NCI-H1694 treated with DMSO at 0.1 percent for 48 hours (cell line): ENCODE data around the gene LTB4R.

Experiments
- DNase-seq: peaks from one replicate; lab custom pipeline; 2025; lab: John Stamatoyannopoulos, UW

The LTB4R gene

DNA sequence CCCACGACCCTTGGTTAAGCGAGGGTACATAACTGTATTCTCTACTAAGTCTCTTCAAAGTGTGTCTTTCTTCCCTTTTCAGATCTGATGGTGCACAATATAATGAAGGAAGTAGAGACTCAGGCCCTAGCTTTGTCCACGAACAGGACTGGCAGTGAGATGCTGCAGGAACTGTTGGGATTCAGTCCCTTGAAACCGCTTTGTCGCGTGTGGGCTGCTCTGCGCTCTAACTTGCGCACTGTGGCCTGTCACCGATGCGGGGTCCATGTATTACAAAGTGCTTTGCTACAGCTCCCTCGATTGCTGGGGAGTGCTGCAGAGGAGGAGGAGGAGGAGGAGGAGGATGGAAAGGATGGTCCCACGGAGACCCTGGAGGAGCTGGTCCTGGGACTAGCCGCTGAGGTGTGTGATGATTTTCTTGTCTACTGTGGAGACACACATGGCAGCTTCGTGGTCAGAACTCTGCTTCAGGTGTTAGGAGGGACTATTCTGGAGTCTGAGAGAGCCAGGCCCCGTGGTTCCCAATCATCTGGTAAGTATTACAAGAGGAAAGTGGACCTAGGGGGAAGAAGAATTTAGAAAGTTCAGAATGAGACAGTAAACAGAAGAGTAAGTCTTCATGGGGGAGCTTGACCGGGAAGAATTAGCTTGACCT, 10.8 kb upstream of the LTB4R start:
- no peak for DNase-seq

DNA sequence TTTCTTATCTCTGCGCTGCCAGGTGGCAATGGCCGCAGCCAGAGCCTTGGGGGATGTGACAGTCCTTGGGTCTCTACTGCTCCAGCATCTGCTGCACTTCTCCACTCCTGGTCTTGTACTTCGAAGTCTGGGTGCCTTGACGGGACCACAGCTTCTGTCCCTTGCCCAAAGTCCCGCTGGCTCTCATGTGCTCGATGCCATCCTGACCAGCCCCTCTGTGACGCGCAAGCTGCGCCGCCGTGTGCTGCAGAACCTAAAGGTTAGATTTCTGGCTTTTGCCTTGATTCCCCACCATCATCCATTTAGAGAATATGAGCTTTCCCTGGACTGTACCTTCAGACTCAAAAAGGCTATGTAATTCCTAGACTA, 7.3 kb upstream of the LTB4R start:
- DNase-seq = no peak

DNA sequence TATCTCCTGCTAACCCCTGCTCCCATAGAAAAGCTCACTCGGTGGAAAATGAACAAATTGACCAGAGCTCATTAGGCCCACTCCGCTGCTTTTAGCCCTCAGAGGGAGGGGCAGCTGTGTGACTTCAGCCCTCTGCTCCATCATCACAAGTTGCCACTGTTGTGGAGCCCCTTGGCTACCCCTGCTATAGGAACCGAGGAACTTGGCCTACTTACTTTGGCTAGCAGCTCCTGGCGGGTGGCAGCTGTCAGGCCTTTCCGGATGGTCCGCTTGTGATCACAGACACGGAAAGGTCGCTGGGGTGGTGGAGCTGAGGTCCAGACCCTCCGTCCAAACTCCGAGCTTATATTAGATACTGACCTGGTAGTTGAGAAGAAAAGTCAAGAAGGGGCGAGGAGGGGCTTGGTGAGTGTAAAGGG, 4.1 kb upstream of the LTB4R start:
- no peak for DNase-seq

DNA sequence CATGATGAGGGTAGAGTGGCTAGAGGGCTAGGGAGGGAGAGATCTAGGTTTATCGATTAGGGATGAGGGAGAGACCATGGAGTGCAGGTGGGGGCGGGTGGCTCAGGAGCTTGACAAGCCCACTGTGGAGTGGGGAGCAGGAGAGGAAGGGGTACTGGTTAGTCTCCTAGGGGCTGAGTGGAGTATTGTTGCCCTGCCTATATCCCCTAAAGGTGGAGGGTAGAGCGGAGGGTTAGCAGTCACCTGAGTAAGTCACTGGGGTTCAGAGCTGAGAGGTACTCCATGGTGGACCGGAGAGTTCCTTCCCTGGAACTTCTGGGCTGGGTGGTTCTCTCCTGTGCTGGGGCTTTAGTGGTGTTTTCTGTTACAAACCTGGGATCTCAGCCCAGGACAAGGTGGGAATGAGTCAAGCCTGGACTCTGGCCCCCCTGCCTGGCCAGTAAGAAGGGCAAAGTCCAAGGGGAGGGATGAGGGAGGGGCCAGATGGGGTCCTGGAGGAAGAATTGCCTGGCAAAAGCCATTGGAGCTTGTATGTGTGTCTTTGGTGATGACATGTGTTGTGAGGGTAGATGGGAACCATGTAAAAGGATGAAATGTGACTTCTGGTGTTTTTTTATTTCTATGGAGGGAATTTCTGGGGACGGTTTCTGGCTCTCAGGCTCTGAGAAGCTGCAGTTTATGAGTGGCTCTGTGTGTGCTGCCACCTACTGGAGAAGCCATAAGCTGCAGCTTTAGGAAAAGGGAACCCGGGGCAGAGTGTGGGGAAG, 3.5 kb upstream of the LTB4R start, which contains the start of gene CIDEB:
Gene CIDEB (minus strand): TSS at position 403 of the 767 bp plus-strand sequence. CDS start 119 bp downstream, at position 284.
- DNase-seq = peak; percentile 51

DNA sequence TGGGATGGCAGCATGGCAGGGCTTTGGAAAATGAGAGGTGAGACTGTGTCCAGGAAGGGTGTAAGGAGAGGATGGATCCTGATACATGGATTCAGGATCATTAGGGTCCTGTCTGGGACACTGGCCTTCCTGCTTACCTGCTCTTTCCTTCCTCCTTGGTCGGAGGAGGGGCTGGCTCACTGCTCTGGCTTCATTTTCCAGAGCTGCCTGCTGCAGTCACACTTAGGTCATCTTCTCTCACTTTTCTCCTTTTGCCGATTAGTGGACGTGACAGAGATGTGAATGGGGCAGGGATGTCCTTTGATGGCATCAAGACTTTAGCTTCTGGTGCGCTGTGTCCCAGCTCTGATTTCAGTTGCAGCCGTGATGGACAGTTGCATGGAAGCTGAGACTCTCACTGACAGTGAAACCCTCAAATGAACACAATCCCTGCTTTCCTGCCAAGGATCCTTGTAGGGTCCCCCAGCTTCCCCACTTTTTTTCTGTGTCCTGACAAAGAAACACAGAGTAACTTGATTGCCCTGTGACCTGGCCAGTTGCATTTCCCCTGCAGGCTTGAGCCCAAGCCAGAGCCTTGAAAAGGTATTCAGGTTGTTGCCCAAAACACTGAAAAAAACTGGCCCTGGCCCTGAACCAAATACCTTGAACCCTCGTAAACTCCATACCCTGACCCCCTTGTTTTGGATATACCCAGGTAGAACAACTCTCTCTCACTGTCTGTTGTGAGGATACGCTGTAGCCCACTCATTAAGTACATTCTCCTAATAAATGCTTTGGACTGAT, 2.8 kb upstream of the LTB4R start:
- no peak for DNase-seq

DNA sequence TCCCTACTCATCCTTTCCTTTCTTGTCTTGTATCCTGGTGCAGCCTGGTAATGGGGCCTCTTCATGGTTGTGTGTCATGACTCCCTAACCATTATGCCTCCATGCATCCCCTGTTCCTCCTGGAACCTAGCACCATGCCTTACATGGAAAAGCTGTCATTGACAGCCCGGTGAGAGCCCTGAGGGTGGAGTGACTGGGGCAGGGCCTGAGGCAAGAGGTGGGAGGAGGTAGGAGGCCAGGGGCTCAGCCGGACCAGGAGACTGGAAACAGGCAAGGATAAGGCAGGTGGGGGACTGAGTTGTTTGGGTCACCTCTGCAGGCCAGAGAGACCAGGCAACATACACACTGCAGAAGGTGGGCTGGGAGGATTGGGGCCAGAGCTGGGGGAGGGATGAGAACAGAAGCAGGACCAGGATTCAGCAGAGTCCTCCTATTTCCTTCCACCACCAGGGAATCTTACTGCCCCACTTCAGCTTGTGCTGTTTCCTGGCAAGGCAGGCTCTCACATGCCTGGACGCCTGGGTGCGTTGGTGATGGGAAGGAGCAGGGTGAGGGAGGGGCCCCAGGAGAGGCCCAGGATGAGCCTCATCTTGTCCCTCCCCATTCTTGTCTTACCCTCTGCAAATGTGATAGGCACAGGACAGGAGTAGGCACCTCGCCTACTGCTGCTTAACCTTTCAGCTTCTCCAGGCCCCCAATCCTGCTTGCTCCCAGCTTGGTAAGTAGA, 1.6 kb upstream of the LTB4R start, which contains the start of gene LTB4R2:
Gene LTB4R2 (plus strand): TSS at position 603 of the 727 bp plus-strand sequence. CDS start 525 bp downstream, outside the sequence.
- DNase-seq = no peak

- DNase-seq = no peak
Measured at GRCh38 chr14:24310265-24310645, 1.0 kb upstream of the LTB4R start.

- DNase-seq = no peak
Measured at GRCh38 chr14:24311837-24312615, 724 bp downstream of the LTB4R start.

DNA sequence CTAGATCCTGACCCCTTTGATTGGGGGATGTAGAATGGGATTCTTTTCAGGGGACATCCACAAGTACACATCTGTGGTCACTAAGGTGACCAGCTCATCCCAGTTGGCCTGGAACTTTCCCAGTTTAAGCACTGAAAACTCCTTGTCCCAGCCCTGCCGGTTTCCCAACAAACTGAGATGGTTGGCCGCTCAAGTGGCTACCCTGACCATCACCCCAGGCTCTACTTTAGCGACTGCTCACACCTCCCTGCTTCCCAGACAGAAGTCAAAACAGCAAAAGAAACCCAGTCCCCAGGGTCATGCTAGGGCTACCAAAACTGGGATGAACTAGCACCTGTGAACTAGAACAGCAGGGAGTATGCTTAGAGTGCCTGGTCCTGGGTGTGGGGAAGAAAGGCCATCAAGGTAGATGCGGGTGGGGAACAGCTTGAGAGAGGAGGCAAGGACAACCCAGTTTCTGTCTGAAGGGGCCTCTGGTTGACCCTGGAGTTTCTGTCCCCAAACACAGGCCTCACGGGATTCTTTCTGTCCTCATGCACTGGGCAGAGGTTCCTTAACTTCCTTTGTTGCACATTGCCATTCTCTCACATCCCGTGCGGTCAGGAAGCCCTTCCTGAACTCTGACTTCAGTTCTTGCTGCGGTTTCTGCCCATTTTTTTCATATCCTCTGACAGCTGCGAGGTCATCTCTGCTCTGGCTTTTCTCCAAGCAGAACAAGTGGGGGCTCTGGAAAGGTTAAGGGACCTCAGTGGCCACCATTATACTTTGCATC, 1.6 kb downstream of the LTB4R start:
- no peak for DNase-seq

DNA sequence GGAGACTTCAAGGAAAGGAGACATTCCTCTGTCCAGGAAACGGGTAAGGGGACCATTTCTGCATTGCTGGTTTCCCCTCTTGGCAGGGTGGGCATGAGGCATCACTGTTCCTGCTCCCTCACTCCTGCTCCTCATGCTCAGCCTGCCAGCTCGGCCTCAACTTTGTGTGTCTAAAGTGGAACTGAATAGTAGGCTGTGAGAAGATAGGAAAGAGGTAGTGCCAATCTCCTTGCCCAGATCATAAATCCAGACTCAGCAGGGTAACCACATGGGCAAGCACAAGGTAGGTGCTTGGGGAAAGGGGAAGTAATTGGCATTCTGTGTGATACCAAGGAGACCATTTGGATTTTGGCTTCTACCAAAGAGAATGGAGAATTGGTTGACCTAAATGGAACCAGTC, 2.6 kb downstream of the LTB4R start:
- DNase-seq = no peak

- DNase-seq = no peak
Measured at GRCh38 chr14:24314377-24315193, 3.3 kb downstream of the LTB4R start.

DNA sequence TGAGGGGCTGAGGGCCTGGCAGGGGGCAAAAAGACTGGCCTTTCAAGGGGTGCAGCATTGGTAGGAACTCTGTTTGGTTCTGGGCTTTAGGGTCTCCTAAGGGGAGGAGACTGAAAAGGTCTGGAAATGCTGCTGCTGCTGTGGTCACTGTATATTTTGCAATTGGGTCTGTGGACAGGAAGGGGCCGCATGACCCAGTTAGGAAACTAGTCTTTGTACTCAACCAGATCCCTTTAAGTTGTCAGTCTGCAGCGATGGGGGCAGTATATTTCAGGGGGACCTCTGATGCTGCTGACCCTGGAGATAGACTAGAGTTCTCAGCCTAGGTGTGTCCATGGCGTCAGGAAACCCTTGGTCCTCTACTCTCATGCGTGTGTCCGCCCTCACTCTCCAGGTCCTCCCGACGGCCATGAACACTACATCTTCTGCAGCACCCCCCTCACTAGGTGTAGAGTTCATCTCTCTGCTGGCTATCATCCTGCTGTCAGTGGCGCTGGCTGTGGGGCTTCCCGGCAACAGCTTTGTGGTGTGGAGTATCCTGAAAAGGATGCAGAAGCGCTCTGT, 4.0 kb downstream of the LTB4R start:
- DNase-seq = no peak

GRCh38 chr14:24315807-24316596, 4.7 kb downstream of the LTB4R start:
- DNase-seq = no peak

DNA sequence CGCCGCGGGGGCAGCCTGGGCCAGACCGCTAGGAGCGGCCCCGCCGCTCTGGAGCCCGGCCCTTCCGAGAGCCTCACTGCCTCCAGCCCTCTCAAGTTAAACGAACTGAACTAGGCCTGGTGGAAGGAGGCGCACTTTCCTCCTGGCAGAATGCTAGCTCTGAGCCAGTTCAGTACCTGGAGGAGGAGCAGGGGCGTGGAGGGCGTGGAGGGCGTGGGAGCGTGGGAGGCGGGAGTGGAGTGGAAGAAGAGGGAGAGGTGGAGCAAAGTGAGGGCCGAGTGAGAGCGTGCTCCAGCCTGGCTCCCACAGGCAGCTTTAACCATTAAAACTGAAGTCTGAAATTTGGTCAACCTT, 5.3 kb downstream of the LTB4R start:
- no peak for DNase-seq

DNA sequence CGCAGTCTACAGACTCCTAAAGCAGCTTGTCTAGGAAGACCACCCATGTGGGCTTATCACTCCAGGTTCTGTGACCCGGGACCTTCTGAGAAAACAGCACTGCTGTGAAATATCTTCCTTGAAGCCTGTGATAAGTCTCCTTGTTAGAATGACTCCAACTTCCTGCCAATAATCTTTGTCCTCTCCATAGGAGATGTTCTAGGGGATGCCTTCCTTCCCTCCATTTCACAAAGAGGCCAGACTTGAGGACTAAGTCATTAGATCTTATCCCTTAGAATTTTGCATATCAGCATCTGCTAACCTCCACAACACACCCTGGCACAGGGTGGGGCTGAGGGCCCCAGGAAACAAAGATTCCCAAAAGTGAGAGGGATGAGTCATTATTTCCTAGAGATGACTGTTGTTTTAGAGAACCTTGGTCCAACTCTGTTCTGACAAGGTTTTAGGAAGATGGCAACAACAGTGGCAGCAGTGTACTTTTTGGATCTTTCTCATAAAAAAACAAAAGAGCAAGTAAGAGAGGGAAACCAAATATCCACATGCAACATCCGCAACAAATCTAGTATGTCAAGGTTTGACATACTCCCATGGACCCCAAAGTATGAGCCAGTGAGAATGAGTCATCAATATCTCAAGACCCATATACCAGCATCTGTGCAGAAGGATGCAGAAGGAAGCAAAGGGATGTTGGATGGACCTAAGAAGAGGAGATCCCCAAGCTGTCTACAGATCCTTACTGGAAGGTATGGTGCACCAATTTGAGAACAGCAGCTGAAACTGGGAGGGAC, 6.0 kb downstream of the LTB4R start:
- no peak for DNase-seq

DNA sequence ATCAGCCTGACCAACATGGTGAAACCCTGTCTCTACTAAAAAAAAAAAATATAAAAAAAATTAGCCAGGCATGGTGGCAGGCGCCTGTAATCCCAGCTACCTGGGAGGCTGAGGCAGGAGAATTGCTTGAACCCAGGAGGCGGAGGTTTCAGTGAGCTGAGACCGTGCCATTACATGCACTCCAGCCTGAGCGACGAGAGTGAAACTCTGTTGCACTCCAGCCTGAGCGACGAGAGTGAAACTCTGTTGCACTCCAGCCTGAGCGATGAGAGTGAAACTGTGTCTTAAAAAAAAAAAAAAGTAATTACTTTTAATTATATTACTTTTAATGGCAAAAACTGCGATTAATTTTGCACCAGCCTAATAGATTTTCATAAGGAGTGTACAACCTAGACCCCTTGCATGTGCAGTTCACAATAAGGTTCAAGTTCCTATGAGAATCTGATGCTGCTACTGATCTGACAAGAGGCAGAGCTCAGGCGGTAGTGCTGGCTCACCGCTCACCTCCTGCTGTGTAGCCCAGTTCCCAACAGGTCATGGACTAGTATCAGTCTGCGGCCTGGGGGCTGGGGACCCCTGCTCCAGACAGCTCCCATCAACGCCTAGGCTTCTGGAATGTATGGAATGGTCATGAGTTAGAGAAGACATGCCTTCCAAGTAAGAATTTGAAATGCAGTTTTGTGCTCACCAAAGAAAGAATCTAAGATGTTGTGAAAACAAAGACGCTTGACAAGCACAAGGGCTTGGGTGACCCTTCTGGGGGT, 10.1 kb downstream of the LTB4R start:
- no peak for DNase-seq

- no peak for DNase-seq
Measured at GRCh38 chr14:24322672-24323071, 11.4 kb downstream of the LTB4R start.
